Stimulated activated CD4-positive, alpha-beta T cell treated with anti-CD3 and anti-CD28 coated beads, Interleukin-12 subunit alpha, Interleukin-12 subunit beta, amount 100 ng/mL, for 24 hours (primary cell): ENCODE data around the gene TACC2.

Experiments used
- DNase-seq, 2 experiments: peaks; one replicate each; pipeline ENCODE4 v3.0.0-alpha.2; 2020; ENCODE audit warnings: low read depth in 2 of 2

The TACC2 gene

GRCh38 chr10:122165484-122166276 is 176.7 kb downstream of the TACC2 start:
- DNase-seq = no peak

- no peak for DNase-seq
These were observed 179.1 kb downstream of the TACC2 start for GRCh38 chr10:122168101-122168500.

- DNase-seq = no peak
These were observed 179.8 kb downstream of the TACC2 start for GRCh38 chr10:122168598-122169394.

- no peak for DNase-seq
These were observed 181.8 kb downstream of the TACC2 start for GRCh38 chr10:122170802-122171201.

GRCh38 chr10:122171302-122172075 is 182.5 kb downstream of the TACC2 start:
- no peak for DNase-seq

GRCh38 chr10:122172361-122173008 is 183.5 kb downstream of the TACC2 start:
- no peak for DNase-seq

GRCh38 chr10:122173337-122173736 is 184.4 kb downstream of the TACC2 start:
- no peak for DNase-seq

GRCh38 chr10:122173766-122174435 is 184.9 kb downstream of the TACC2 start:
- no peak for DNase-seq

- DNase-seq = no peak
These were observed 187.6 kb downstream of the TACC2 start for GRCh38 chr10:122176232-122177213.

- DNase-seq = no peak
These were observed 189.7 kb downstream of the TACC2 start for GRCh38 chr10:122178655-122179054.

- DNase-seq = no peak
These were observed 192.2 kb downstream of the TACC2 start for GRCh38 chr10:122181041-122181732.

- DNase-seq = no peak
These were observed 192.9 kb downstream of the TACC2 start for GRCh38 chr10:122181876-122182275.

- no peak for DNase-seq
These were observed 193.3 kb downstream of the TACC2 start for GRCh38 chr10:122182308-122182707.

GRCh38 chr10:122184254-122184653 is 195.3 kb downstream of the TACC2 start:
- DNase-seq = no peak

- no peak for DNase-seq
These were observed 196.7 kb downstream of the TACC2 start for GRCh38 chr10:122185643-122186042.

GRCh38 chr10:122186816-122187810 is 198.2 kb downstream of the TACC2 start:
- DNase-seq = no peak

GRCh38 chr10:122188706-122189105 is 199.7 kb downstream of the TACC2 start:
- DNase-seq = no peak

GRCh38 chr10:122189185-122189584 is 200.2 kb downstream of the TACC2 start:
- DNase-seq = no peak
